Activated CD4-positive, alpha-beta T cell treated with anti-CD3 and anti-CD28 coated beads, Interleukin-2, amount 10 ng/mL, durations not matched to agents 24 days and 14 days (primary cell): Measurements from ENCODE around the gene SNAP47. TPM values are rescaled to one million over a fixed set of nuclear protein-coding genes. Genes with fewer than 3 reads are reported as not detected.

ENCODE experiments used
- DNase-seq: peaks from one replicate; pipeline ENCODE4 v3.0.0; 2022
- H3K27ac Mint-ChIP-seq: one replicate; pipeline ENCODE4 v1.8.0; 2022; ENCODE audit warnings: mild to moderate bottlenecking, mixed read lengths
- H3K27me3 Mint-ChIP-seq: one replicate; pipeline ENCODE4 v1.8.0; 2022; ENCODE audit warnings: mixed read lengths
- H3K36me3 Mint-ChIP-seq: one replicate; pipeline ENCODE4 v1.8.0; 2022; ENCODE audit warnings: low read depth, mild to moderate bottlenecking, mixed read lengths
- H3K4me1 Mint-ChIP-seq: one replicate; pipeline ENCODE4 v1.8.0; 2021; ENCODE audit warnings: mixed read lengths
- H3K4me3 Mint-ChIP-seq: one replicate; pipeline ENCODE4 v1.8.0; 2022; ENCODE audit warnings: mild to moderate bottlenecking, moderate library complexity, mixed read lengths
- H3K9me3 Mint-ChIP-seq: one replicate; pipeline ENCODE4 v1.8.0; 2021; ENCODE audit warnings: mixed read lengths
- intact Hi-C: fragments of 100-400 bp; cut with micrococcal nuclease; formaldehyde crosslinking; loops from one replicate; pipeline ENCODE4 v1.15.1; 2023
- total RNA-seq: library from RNA; stranded (reverse); gene quantifications from 2 replicates; pipeline ENCODE4 v1.2.3, GENCODE V29; 2022

Gene SNAP47
- total RNA-seq, 1 donor from 2014 or later = 30.9 TPM

DNA sequence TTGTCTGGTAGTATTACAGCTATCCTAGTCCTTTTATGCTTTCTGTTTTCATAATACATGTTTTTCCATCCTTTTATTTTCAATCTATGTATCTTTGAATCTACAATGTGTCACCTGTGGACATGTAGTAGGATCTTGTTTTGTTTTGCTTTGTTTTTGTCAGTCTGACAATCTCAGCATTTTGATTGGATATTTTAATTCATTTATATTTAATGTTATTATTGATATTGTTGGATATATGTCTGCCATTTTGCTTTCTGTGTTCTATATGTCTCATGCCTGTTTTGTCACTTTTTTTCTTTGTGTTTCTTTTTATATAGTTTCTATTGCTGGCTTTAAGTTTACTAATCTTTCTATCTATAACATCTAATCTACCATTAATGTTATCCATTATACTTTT lies 68.7 kb downstream of the SNAP47 start:
- intact Hi-C loops = no loop called here
- Mint-ChIP-seq H3K4me1 (peaks cover 2% of the 10 kb centered on the region), H3K36me3 (no peaks in the 10 kb centered on the region), H3K4me3 (no peak overlapping the region), H3K27me3 (peaks cover 22% of the 10 kb centered on the region), H3K27ac (no peak overlapping the region), H3K9me3 (peaks cover 3% of the 10 kb centered on the region)
- DNase-seq = no peak

DNA sequence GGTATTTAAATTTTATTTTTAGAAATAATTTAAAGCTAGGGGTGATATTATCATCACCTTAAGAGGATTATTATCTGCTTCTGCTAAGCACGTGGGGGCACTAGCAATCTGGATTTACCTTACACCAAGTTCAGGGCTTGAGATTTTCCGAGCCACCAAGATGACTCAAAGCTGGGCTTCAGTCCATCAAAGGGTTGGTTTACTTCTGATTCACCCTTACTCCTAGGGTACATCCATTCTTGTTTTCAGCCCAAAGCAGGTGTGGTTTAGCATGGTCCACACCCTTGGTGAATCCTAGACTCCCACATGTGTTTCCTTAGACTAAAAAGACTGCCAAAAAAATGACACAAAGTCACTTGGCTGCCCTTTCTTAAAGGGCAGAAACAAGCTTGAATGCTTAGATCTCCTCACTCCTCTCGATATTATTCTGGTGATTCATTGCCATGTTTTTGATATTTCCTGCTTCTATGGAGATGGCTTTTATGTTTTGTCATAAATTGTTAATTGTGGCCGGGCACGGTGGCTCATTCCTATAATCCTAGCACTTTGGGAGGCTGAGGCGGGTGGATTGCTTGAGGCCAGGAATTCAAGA lies 70.5 kb downstream of the SNAP47 start:
- no peak for DNase-seq
- Mint-ChIP-seq H3K9me3 (peaks cover 3% of the 10 kb centered on the region), H3K36me3 (no peaks in the 10 kb centered on the region), H3K27ac (no peak overlapping the region), H3K4me3 (no peak overlapping the region), H3K27me3 (peaks cover 16% of the 10 kb centered on the region), H3K4me1 (peaks cover 5% of the 10 kb centered on the region)
- intact Hi-C loops = no loop called here

DNA sequence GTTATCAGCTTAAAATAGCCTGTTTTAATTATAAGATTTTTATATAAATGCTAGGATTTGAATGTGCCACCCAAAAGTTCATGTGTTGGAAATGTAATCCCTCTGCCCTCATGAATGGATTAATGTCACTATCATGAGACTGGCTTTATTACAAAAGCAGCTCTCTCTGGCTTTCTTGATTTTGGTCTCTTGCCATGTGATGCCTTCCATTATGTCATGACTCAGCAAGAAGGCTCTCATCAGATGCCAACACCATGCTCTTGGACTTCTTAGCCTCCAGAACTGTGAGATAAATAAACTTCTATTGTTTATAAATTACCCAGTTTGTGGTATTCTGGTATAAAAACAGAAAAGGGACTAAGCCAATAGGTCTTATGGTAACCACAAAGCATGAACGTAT lies 73.3 kb downstream of the SNAP47 start:
- Mint-ChIP-seq H3K4me3 (no peak overlapping the region), H3K27me3 (peaks cover 6% of the 10 kb centered on the region), H3K27ac (no peak overlapping the region), H3K4me1 (peaks cover 5% of the 10 kb centered on the region), H3K9me3 (peaks cover 10% of the 10 kb centered on the region), H3K36me3 (no peaks in the 10 kb centered on the region)
- intact Hi-C loops = no loop called here
- no peak for DNase-seq

DNA sequence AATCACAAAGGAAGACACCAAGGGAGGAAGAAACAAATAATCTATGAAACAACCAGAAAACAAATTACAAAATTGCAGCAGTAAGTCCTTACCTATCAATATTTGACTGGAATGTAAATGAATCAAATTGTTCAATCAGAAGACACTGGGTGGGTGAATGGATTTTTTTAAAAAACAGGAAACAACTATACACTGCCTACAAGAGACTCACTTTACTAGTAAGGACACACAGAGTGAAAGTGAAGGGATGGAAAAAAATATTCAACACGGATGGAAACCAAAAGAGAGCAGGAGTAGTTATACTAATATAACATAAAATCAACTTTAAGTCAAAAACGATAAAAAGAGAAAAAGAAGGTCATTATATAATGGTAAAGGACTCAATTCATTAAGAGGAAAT lies 73.8 kb downstream of the SNAP47 start:
- Mint-ChIP-seq H3K4me3 (no peak overlapping the region), H3K27me3 (peaks cover 5% of the 10 kb centered on the region), H3K36me3 (no peaks in the 10 kb centered on the region), H3K4me1 (peaks cover 5% of the 10 kb centered on the region), H3K9me3 (peaks cover 10% of the 10 kb centered on the region), H3K27ac (no peak overlapping the region)
- no peak for DNase-seq
- intact Hi-C loops = no loop called here

DNA sequence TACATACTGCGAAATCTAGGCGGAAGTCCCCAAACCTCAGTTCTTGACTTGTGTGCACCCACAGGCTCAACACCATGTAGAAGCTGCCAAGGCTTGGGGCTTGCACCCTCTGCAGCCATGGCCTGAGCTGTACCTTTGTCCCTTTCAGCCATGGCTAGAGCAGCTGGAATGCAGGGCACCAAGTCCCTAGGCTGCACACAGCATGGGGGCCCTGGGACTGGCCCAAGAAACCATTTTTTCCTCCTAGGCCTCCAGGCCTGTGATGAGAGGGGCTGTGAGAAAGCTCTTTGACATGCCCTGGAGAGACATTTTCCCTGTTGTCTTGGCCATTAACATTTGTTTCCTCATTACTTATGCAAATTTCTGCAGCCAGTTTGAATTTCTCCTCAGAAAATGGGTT lies 78.7 kb downstream of the SNAP47 start:
- H3K27ac Mint-ChIP-seq = no peak overlapping the region
- H3K36me3 Mint-ChIP-seq = no peaks in the 10 kb centered on the region
- H3K9me3 Mint-ChIP-seq = peaks cover 11% of the 10 kb centered on the region
- H3K4me3 Mint-ChIP-seq = no peak overlapping the region
- no peaks in the 10 kb centered on the region for H3K27me3 Mint-ChIP-seq
- DNase-seq = no peak
- intact Hi-C loops = no loop called here
- H3K4me1 Mint-ChIP-seq = peaks cover 2% of the 10 kb centered on the region

DNA sequence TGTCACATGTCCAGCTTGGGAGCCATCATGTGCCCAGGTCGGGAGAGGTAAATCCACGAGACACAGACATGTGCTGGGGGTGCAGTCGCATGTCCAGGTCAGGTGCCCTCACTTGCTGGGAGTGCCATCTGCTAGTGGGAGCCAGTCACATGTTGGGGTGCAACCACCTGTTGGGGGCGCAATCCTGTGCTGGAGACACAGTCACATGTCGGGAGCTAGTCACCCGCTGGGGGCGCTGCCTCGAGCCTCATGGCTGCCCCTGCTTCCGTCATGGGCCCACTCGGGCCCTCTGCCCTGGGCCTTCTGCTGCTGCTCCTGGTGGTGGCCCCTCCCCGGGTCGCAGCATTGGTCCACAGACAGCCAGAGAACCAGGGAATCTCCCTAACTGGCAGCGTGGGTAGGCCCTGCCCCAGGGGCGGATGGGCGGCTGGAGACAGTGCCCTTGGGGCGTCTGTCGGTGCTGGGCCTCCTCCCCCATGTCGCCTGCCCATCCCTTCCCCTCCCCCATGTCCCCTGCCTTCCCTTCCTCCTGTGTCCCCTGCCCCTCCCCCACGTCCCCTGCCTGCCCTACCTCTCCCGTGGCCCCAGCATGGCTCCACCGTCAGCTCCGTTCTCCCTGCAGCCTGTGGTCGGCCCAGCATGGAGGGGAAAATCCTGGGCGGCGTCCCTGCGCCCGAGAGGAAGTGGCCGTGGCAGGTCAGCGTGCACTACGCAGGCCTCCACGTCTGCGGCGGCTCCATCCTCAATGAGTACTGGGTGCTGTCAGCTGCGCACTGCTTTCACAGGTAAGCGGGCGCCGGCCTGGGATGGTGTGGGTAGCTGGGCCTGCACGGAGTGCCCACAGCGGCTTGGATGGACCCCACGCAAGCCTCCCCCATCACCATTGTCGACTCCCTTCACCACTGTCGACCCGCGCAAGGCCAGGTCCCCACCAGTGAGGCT lies 80.5 kb downstream of the SNAP47 start, which contains the start of gene PRSS38:
Gene PRSS38, plus strand, starts transcription at position 208 of the 942 bp plus-strand sequence. Its CDS starts 42 bp downstream, at position 250.
- H3K4me3 Mint-ChIP-seq = no peak within 1 kb of the TSS
- intact Hi-C loops = no loop called here
- peaks cover 11% of the 10 kb centered on the region for H3K9me3 Mint-ChIP-seq
- DNase-seq = no peak
- H3K27me3 Mint-ChIP-seq = no peaks in the 10 kb centered on the region
- H3K36me3 Mint-ChIP-seq = no peaks in the 10 kb centered on the region
- no peak within 1 kb of the TSS for H3K27ac Mint-ChIP-seq
- no peaks in the 10 kb centered on the region for H3K4me1 Mint-ChIP-seq

DNA sequence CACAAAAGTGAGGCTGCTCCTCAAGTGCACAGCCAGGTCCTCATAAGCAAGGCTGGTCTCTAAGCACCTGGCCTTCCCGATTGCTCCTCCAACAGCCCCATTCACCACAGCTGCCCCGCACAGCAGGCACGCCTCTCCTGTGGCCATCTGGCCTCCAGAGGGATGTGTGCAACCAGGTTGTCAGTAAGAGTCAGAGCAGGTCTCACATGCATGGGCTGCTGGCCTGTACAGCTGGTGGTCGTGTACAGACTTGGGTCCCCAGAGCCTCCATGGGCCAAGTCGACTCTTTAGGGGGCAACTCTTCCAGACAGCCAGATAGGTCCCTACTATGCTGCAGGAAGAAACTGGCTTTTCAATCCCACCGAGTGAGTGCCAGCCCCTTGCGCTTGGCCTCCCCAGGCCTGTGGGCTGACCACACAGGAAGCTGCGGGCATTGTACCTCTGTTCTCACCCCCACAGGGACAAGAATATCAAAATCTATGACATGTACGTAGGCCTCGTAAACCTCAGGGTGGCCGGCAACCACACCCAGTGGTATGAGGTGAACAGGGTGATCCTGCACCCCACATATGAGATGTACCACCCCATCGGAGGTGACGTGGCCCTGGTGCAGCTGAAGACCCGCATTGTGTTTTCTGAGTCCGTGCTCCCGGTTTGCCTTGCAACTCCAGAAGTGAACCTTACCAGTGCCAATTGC lies 81.7 kb downstream of the SNAP47 start:
- intact Hi-C loops = no loop called here
- Mint-ChIP-seq H3K4me1 (no peaks in the 10 kb centered on the region), H3K27me3 (peaks cover 2% of the 10 kb centered on the region), H3K9me3 (peaks cover 11% of the 10 kb centered on the region), H3K36me3 (no peaks in the 10 kb centered on the region), H3K4me3 (no peak overlapping the region), H3K27ac (no peak overlapping the region)
- DNase-seq = no peak

DNA sequence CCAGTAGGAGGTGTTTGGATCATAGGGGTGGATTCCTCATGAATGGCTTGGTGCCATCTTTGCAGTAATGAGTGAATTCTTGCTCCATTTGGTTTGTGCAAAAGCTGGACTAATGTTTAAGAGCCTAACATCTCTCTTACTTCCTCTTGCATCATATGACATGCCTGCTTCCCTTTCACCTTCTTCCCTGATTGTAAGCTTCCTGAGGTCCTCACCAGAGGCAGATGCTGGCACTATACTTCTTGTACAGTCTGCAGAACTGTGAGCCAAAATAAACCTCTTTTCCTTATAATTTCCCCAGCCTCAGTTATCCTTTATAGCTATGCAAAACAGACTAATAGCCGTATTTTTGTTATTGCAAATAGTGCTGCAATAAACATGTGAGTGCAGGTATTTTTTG lies 88.3 kb downstream of the SNAP47 start:
- no peak overlapping the region for H3K27ac Mint-ChIP-seq
- H3K9me3 Mint-ChIP-seq = peaks cover 10% of the 10 kb centered on the region
- no peak overlapping the region for H3K4me3 Mint-ChIP-seq
- no peaks in the 10 kb centered on the region for H3K36me3 Mint-ChIP-seq
- peaks cover 9% of the 10 kb centered on the region for H3K27me3 Mint-ChIP-seq
- no peaks in the 10 kb centered on the region for H3K4me1 Mint-ChIP-seq
- intact Hi-C loops = no loop called here
- DNase-seq = no peak

DNA sequence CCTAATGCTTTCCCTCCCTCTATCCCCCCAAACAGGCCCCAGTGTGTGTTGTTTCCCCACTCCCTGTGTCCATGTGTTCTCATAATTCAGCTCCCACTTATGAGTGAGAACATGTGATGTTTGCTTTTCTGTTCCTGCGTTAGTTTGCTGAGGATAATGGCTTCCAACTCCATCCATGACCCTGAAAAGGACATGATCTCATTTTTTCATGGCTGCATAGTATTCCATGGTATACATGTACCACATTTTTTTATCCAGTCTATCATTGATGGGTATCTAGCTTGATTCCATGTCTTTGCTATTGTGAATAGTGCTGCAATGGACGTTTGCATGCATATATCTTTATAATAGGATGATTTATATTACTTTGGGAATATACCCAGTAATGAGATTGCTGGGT lies 89.0 kb downstream of the SNAP47 start:
- Mint-ChIP-seq H3K9me3 (peaks cover 15% of the 10 kb centered on the region), H3K36me3 (no peaks in the 10 kb centered on the region), H3K27ac (no peak overlapping the region), H3K4me3 (no peak overlapping the region), H3K27me3 (peaks cover 10% of the 10 kb centered on the region), H3K4me1 (no peaks in the 10 kb centered on the region)
- intact Hi-C loops = no loop called here
- DNase-seq = no peak

DNA sequence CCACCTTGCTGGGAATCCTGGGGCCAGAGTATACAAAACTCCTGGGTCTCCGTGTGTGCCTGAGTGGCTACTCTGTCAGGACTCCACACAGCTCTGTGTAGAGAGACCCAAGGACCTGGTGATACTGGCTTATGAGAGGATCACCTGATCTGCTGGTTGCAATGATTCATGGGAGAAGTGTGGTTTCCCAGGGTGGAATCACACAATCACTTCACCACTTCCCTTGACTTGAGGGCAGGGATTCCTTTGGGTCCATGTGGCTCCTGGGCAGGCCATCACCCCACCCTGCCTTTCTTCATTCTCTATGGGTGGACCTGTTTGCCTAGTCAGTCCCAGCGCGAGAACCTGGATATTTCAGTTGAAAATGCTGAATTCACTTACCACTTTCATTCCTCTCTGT lies 93.6 kb downstream of the SNAP47 start:
- intact Hi-C loops = no loop called here
- Mint-ChIP-seq H3K4me1 (no peaks in the 10 kb centered on the region), H3K9me3 (peaks cover 11% of the 10 kb centered on the region), H3K36me3 (no peaks in the 10 kb centered on the region), H3K27me3 (peaks cover 13% of the 10 kb centered on the region), H3K4me3 (no peak overlapping the region), H3K27ac (no peak overlapping the region)
- DNase-seq = no peak

Other genes starting within 250 kb of the SNAP47 start
- 4.7 and 6.0 TPM in 2 replicates for gene ZNF678, start 171.9 kb upstream of the SNAP47 start, total RNA-seq
- gene JMJD4, start 133 bp upstream of the SNAP47 start, total RNA-seq = 34.8 and 35.1 TPM in 2 replicates
- gene PRSS38, start 80.2 kb downstream of the SNAP47 start, total RNA-seq = not detected in 2 replicates
- gene WNT9A, start 212.5 kb downstream of the SNAP47 start, total RNA-seq = not detected in 2 replicates